ENCODE measurements around the gene DNAH8.

- TF ChIP-seq CTCF (IDR thresholded peaks at IDR 0.05), result no peak
- TF ChIP-seq POLR2A (IDR thresholded peaks at IDR 0.05), result no peak
Measured at GRCh38 chr6:39057251-39058155, 342.4 kb downstream of the DNAH8 start.
